GM18519 (cell line): ENCODE measurements around the gene VAV1.

Experiments used
- ATAC-seq: cut with Tn5 transposase; IDR thresholded peaks from one replicate; pipeline ENCODE4 v1.9.1; 2021; ENCODE audit warnings: mild to moderate bottlenecking, moderate library complexity; ENCODE audit not compliant: unreplicated experiment, low FRiP score

The VAV1 gene, protein sequence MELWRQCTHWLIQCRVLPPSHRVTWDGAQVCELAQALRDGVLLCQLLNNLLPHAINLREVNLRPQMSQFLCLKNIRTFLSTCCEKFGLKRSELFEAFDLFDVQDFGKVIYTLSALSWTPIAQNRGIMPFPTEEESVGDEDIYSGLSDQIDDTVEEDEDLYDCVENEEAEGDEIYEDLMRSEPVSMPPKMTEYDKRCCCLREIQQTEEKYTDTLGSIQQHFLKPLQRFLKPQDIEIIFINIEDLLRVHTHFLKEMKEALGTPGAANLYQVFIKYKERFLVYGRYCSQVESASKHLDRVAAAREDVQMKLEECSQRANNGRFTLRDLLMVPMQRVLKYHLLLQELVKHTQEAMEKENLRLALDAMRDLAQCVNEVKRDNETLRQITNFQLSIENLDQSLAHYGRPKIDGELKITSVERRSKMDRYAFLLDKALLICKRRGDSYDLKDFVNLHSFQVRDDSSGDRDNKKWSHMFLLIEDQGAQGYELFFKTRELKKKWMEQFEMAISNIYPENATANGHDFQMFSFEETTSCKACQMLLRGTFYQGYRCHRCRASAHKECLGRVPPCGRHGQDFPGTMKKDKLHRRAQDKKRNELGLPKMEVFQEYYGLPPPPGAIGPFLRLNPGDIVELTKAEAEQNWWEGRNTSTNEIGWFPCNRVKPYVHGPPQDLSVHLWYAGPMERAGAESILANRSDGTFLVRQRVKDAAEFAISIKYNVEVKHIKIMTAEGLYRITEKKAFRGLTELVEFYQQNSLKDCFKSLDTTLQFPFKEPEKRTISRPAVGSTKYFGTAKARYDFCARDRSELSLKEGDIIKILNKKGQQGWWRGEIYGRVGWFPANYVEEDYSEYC

DNA sequence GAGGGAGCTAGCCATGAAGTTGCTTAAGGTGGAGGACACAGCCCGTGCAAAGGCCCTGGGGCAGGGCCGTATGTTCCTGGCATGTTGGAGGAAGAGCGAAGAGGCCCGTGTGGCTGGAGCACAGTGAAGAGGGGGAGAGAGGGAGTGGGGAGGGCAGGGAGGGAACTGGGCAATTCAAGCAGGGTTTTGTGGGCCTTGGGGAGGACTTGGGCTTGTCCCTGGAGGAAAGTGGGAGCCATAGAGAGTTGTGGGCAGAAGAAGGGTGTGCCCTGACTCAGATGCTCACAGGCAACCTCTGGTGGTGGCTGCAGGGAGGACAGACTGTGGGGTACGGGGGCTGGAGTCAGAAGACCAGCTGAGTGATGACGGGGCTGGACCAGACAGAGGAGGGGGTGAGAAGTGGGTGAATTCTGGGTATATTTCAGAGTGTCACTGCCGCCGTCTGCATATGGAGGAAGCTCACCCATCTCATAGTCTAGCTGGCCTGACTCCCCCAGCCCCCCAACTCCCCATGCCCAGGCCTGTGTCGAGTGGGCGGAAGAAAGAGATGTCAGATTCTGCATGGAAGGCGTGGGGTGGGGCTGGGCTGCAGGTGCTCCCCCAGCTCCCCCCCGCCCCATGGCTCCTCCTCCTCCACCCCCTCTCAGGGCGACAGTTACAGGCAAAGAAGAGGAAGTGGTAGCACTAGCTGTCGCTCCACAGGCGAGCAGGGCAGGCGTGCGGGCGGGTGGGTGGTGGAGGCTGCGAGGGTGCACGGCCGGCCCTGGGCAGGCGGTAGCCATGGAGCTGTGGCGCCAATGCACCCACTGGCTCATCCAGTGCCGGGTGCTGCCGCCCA, at the start of gene VAV1:
Gene VAV1 (plus strand): TSS at position 681 of the 838 bp plus-strand sequence. CDS start 100 bp downstream, at position 781.
- ATAC-seq, result no peak

DNA sequence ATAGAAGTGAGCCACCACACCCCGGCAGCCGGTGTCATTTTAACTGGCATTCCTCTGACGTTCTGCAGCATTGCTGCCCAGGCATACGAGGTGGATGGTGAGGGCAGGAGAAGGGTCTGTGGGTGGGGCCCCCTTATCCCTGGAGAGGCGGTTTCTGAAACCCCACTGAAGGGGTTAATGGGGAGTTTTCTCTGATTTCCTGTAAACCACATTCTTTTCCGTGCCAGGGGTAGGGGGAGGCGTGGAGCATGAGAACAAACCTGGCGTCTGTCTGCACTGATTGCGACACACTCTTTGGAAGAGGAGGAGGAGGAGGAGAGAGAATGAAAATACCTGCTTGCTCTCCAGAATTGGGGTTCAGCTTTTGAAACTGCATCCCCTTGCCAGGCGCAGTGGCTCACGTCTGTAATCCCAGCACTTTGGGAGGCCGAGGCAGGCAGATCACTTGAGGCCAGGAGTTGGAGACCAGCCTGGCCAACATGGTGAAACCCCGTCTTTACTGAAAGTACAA, 49.3 kb upstream of the VAV1 start:
- ATAC-seq, result no peak

DNA sequence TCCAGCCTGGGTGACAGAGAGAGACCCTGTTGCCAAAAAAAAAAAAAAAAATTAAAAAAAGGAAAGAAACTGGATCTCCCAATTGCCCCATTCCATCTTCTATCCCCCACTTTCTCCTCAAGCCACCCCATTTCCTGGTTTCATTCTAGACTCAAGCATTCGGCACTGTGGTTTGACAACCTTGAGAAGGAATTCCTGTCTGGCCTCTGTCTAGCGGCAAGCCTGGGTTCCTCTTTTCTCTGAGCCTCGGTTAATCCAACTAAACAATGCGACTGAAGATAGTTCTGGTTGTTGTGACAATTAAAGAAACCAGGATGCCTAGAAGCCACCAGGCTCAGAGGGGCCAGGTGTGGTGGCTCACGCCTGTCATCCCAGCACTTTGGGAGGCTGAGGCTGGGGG, 48.8 kb upstream of the VAV1 start:
- no peak for ATAC-seq

DNA sequence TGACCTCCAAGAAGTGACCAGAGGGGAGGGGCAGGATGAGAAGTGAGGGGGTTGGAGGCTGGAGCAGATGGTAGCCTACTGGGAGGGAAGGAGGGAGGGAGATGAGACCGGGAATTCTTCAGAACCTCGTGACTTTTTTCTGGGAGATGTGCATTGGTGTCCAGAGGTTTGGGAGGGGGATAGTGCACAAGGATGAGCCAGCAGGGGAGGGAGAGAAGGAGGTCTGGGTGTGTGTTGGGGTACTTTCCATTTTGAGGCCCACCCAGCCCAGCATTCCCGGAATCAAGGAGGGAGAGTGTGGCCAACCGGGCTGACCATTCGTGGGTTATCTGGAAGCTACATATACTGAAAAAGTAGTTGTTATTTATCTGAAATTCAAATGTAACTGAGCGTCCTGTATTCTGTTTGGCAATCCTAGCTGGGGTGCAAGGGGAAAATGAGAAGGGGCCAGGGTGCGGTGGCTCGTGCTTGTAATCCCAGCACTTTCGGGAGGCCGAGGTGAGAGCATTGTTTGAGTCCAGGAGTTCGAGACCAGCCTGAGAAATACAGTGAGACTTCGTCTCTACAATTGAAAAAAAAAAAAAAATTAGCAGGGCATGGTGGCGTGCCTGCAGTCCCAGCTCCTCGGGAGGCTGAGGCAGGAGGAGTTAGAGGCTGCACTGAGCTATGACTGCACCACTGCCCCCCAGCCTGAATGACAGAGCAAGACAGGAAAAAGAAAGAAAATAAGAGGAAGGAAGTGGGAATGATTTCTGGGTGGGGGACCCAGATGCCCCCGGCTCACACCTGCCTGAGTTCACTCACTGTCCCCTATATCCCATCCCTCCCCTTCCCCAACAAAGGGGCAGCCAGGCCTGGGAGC, 47.6 kb upstream of the VAV1 start:
- no peak for ATAC-seq

DNA sequence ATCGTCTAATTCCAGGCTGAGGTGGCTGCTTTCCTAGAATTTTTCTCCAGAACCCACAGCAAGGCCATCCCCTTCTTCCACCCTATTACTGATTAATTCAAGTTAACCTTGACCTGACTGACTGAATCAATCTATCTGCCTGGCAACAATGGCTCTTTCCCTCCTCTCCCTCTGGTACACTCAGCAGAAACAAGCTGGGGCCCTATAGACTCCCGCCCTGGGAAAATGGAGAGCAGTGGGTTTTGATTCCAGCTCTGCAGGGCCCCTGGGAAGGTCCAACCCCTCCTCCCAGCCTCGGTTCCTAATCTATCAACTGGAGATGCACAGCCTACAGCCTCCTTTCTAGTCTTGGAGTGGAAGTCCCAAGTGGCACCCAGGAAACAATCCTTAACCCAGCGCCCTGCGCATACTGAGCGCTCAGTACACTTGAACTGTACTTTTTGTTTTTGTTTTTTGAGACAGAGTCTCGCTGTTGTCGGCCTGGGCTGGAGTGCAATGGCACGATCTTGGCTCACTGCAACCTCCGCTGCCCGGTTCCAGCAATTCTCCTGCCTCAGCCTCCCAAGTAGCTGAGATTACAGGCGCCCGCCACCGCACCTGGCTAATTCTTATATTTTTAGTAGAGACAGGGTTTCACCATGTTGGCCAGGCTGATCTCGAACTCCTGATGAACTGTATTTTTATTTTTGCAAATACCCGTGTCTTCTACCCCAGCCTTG, 46.8 kb upstream of the VAV1 start:
- no peak for ATAC-seq

DNA sequence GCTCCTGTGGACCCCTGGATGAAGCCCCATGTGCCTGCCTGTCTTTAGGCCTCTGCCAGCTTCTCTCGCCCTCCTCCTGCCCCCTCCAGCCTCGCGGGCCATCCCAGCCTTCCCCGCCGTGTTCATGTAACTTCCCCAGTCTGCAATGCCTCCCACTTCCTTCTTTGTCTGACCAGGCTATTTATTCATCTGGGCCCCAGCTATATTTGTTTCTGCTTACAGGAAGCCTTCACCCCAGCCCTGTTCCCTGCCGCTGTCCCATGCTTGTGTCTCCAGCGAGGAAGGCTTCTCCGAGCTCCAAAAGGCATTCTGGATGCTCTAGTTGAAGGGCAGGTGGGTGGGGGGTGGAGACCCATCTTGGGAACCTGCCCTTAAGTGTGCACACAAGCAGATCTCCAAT, 44.2 kb upstream of the VAV1 start:
- ATAC-seq, result no peak

DNA sequence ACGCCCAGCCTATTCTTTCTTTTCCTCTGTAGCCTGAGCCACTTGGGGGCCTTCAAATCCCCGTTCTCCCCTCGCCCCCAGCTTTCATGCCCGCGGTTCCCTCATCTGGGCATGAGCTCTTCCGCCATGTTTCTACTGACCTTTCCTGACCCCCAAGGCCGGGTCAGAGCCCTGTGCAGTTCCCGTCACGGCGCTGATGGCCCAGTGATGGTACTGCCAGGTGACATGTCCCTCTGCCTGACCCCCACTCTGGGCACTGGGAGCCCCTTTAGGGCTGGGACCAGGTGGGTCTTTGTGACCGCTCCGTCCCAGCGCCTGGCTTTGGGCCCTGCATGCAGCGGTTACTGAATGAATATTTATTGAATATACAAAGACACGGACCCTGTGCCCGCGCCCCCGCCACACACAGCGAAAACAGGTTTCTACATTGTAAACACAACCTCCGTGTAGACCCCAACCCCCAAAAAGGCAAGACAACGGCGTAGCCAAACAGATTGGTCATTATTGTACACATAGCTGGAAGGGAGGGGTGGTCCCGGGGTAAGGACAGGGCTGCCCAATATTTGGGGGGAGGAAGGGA, 42.8 kb upstream of the VAV1 start:
- ATAC-seq, result no peak

DNA sequence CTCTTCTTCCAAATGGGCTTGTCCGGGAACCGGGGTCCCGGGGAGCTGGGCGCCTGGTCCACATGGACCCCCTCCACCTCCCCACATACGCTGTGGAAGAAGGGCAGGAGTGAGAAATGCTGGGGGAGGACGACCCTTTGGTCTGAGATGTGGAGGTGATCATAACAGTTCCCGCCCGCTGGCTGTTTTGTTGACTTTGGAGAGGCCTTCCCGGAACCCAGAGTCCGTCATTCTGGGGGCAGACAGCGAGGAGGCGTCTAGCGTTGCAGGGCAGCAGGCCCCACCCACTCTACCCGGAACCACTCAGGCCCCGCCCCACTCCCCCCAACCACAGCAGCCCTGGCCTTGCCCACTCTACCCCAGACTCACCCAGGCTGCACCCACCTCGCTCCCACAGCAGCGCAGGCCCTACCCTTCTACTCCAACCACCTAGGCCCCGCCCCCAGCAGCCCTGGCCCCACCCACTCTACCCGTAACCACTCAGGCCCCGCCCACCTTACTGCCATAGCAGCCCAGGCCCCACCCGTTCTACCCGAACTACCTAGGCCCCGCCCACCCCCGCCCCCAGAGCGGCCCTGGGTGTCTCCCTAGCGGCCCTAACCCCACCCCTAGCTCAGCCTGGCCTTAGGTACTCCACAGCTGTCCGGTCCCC, 42.2 kb upstream of the VAV1 start:
- ATAC-seq, result no peak

DNA sequence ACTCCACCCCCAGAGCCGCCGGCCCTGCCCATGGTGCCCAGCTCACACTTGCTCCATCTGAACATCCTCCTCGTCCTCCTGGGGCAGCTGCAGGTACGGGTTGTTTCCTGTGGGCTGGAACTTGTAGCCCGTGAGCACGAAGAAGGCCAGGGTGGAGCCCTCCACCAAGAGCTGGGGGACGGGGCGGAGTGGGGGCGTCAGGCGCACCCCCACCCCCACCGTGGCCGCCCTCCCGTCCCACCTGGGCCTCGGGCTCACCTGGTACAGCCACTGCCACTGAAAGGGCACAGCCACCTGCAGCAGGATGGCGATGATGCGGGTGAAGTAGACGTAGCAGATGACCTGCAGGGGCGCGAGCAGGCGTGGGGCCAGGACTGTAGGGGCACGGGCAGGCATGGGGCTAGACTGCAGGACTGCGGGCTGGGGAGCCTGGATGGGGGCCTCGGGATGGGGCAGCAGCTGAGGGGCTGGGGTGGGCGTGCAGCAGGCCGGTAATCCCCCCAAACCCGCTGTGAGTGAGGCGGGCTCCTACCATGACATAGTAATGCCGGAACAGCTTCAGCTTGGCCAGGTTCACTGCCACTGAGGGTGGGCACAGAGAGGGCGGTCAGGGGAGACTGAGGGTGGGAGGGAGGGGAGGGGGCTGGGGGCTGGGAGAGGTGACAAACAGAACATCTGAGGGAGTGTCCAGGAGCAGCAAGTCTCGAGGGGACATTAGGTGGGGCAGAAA, 41.4 kb upstream of the VAV1 start:
- ATAC-seq, result no peak

DNA sequence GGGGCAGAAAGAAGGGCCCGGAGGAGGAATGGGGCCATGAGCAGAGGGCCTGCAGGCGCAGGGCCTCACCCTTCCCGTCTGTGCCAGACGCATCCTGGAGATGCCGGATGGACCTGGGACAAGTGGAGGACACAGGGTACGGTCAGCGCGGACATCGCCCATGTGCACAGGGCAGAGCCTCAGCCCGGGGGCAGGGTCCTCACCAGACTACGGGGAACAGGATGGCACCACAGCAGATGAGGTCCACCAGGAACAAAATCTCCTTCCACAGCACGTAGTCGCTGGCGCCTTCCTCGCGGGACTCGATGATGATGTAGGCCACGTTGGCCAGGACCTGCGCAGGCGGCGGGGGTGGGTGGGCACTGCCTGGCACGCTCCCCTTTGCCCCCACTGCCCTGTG, 40.7 kb upstream of the VAV1 start:
- ATAC-seq, result no peak

DNA sequence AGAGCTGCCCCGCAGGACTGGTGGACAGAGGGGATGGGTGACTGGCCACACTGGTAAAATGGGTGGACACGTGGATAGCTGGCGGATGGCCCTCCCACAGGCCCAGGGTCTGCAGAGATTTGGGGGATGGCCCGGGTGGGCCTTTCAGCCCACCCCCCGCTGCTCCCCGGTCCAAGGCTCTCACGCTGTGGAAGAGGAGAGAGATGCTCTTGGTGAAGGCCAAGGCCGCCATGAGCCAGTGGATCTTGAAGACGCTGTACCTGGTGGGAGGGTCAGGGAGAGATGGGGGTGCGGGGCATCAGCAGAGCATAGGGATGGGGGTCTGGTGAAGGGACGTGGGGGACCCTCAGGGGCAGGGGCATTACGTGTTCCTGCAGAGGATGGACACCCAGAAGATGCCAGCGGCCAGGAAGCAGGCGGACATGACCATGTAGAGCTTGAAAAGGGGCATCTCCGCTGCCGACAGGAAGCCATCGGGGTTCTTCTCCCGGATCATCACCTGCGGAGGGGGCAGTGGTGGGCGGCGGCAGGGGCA, 39.6 kb upstream of the VAV1 start:
- ATAC-seq, result no peak

DNA sequence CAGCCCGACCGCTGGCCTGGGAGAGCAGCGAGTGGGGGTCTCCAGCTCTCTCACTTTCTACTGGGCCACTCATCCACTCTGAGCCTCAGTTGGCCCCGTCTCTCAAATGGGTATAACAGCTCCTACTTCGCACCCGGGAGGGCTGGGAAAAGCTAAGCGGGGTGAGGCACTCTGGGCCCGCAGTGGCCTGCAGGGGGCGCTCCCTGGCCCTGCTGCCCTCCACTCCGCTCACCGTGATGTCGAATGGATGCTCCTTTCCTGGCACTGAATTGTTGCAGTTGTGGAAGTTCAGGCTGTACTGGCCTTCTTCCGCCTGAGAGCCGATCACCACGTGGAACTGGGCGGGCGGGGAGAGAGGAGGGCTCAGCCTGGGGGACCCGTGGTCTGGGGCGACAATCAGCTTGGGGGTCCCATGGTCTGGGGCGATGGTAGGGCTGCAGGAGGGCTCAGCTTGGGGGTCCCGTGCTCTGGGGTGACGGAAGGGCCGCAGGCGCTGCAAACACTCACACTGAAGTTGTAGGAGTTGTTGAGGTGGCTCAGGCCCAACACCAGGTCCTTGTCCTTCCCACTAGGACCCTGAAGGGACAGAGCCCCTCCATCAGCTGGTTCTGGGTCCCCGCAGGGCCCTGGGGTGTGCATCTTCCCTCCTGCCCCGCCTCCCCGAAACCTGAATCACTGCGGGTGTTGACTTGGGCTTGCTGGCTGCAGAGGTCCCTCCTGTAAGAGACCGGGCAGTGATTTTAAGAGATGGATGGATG, 39.0 kb upstream of the VAV1 start:
- ATAC-seq, result no peak

DNA sequence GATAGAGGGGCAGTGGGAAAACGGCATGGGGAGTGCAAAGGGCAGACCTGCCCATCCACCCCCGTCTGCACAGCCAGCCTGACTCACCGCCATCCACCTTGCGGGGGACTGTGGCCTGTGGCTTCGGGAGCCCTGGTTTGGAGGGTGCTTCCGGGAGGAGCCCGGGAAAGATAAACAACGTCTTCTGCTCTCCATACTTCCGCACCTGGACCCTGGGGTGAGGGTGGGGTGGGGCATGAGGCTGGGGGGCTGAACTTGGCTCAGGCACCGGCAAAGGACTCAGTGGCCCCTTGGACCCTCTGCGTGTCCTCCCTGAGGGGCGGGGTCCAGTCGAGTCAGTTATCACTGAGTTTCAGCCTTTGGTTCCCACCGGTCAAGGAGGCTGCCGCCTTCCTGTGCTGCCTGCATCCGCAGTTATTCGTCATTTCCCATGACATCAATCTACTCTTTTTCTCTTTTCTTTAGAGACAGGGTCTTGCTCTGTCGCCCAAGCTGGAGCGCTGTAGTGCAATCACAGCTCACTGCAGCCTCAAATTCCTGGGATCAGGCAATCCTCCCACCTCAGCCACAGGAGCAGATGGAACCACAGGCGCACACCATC, 38.3 kb upstream of the VAV1 start:
- no peak for ATAC-seq

DNA sequence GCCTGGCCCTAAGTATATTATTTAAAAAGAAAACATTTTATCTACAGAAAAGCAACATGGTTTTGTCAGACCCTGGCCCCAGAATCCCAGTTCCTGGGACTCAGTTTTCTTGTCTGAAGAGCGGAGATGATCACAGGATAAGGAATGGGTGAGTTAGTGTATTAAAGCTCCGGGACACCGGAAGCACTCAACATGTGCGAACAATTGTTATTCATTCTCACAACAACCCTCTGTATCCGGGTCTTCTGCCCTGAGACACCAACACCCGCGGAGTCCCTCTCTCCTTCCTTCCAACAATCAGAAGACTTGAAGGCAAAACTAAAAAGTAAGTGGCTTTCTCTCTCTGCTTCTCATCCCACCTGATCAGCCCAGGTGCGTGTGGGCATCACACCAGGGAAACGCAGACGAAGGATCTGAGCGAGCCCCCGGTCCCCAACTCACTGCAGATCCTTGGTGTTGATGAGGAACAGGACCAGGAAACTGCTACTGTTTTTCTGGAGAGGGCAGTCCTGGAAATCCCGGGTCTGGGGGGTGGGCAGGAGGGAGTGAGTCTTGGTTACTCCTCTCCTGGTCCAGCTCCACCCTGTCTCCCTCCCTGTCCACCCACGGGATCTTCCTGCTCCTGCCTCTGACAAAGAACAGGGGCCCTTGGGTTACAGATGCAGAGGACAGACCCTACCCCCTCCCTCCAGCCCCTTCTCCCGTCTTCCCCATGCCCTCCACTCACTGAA, 37.2 kb upstream of the VAV1 start:
- ATAC-seq, result no peak

DNA sequence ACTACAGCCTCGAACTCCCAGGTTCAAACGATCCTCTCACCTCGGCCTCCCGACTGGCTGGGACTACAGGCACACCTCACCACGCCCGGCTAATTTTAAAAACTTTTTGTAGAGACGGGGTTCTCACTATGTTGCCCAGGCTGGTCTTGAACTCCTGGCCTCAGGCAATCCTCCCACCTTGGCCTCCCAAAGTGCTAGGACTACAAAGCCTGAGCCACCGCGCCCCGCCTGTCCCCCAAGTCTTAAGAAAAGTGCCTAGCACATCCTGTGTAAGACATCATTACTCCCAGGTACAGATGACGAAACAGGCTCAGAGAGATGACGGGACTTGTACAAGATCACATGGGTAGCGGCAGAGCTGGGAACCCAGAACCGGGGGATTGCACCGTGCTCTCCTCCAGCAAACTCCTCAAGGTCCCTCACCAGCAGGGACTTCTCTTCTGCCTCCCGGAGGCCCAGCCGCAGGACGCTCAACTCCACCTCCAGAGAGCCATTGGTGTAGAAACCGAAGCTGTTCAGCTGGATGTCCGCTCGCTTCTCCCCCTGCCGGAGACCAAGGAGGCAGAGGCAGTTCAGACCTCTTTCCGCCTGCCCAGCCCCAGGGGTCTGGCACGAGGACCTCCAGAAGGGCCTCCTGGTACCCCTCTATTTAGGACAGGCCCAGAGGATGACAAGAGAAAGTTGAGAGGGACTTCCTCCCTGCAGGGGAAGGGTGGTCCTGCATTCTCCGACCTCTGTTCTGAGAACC, 36.2 kb upstream of the VAV1 start:
- no peak for ATAC-seq
